ENCODE measurements around the gene OBSCN.

DNA sequence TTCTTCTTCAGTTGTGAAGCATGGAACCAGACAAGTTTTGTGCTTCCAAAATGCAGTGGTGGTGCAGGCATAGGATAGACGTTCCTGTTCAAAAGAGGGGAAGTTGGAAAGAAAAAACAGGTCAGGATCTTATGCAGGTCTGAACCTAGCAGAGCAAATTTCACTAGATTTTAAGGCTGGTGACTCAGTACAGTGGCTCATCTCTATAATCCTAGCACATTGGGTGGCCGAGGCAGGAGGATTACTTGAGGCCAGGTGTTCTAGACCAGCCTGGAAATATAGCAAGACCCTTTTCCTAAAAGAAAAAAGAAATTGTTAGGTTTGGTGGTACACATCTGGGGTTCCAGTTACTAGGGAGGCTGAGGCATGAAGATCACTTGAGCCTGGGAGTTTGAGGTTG is 88.1 kb downstream of the OBSCN start:
- TF ChIP-seq CTCF (IDR thresholded peaks at IDR 0.05) (no peak), POLR2A (IDR thresholded peaks at IDR 0.05) (no peak)
